NT2/D1 (cell line): ENCODE measurements around the gene AGBL1.

Experiments used
- SUZ12 ChIP-seq: IDR thresholded peaks from 2 replicates; pipeline ENCODE4 v1.6.1; 2011; ENCODE audit not compliant: insufficient read length, insufficient read depth; ENCODE audit errors: extremely low read depth
- YY1 ChIP-seq: IDR thresholded peaks from 2 replicates; pipeline ENCODE4 v1.6.1; 2011; ENCODE audit not compliant: insufficient read length, insufficient read depth
- ZNF274 ChIP-seq: IDR thresholded peaks from 2 replicates; pipeline ENCODE4 v1.6.1; 2011; ENCODE audit warnings: mild to moderate bottlenecking, low read depth, low read length

GRCh38 chr15:86756688-86757087 lies 677.0 kb downstream of the AGBL1 start:
- TF ChIP-seq YY1: no peak
- TF ChIP-seq ZNF274: no peak
- no peak for TF ChIP-seq SUZ12
